Glutamatergic neuron (in vitro differentiated cells): ENCODE data around the gene TMEM243. TPM values are rescaled to one million over a fixed set of nuclear protein-coding genes. Genes with fewer than 3 reads are reported as not detected.
A peak's percentile ranks its signal among the peaks of the same experiment; 100 is the strongest.

Source experiments
- DNase-seq: peaks from one replicate; pipeline ENCODE4 v3.0.0; 2022
- H3K27ac Mint-ChIP-seq: one replicate; pipeline ENCODE4 v1.8.0; 2020; ENCODE audit warnings: mild to moderate bottlenecking, mixed read lengths, inconsistent platforms; ENCODE audit not compliant: unreplicated experiment
- H3K27me3 Mint-ChIP-seq: one replicate; pipeline ENCODE4 v1.8.0; 2020; ENCODE audit warnings: mild to moderate bottlenecking, moderate library complexity, mixed read lengths, inconsistent platforms; ENCODE audit not compliant: unreplicated experiment
- H3K36me3 Mint-ChIP-seq: one replicate; pipeline ENCODE4 v1.8.0; 2020; ENCODE audit warnings: mild to moderate bottlenecking, mixed read lengths, inconsistent platforms; ENCODE audit not compliant: unreplicated experiment
- H3K4me1 Mint-ChIP-seq: one replicate; pipeline ENCODE4 v1.8.0; 2020; ENCODE audit warnings: mild to moderate bottlenecking, low read depth, mixed read lengths, inconsistent platforms; ENCODE audit not compliant: unreplicated experiment
- H3K4me3 Mint-ChIP-seq: one replicate; pipeline ENCODE4 v1.8.0; 2020; ENCODE audit warnings: mild to moderate bottlenecking, mixed read lengths, inconsistent platforms; ENCODE audit not compliant: unreplicated experiment
- H3K9me3 Mint-ChIP-seq: one replicate; pipeline ENCODE4 v1.8.0; 2020; ENCODE audit warnings: mild to moderate bottlenecking, moderate library complexity, mixed read lengths, inconsistent platforms; ENCODE audit not compliant: unreplicated experiment
- total RNA-seq: library from RNA; stranded (reverse); fragmentation: NEBNext Ultra II Directional; extraction: Animal tissue kit (Norgen Biotek cat#: 25700); gene quantifications from one replicate; pipeline ENCODE4 v1.2.1, GENCODE V29; 2021; ENCODE audit not compliant: unreplicated experiment
- TF ChIP-seq, protein P1 (sequence below): fragments of 200-600 bp; sonication (generic); IDR thresholded peaks from one replicate; pipeline ENCODE4 v1.5.0; 2021; ENCODE audit not compliant: partially characterized antibody, unreplicated experiment

Gene TMEM243
- total RNA-seq, 1 donor from 2014 or later = 4.3 TPM

- H3K27ac Mint-ChIP-seq = no peak overlapping the region
- H3K4me3 Mint-ChIP-seq = no peak overlapping the region
- TF ChIP-seq, protein P1, sequence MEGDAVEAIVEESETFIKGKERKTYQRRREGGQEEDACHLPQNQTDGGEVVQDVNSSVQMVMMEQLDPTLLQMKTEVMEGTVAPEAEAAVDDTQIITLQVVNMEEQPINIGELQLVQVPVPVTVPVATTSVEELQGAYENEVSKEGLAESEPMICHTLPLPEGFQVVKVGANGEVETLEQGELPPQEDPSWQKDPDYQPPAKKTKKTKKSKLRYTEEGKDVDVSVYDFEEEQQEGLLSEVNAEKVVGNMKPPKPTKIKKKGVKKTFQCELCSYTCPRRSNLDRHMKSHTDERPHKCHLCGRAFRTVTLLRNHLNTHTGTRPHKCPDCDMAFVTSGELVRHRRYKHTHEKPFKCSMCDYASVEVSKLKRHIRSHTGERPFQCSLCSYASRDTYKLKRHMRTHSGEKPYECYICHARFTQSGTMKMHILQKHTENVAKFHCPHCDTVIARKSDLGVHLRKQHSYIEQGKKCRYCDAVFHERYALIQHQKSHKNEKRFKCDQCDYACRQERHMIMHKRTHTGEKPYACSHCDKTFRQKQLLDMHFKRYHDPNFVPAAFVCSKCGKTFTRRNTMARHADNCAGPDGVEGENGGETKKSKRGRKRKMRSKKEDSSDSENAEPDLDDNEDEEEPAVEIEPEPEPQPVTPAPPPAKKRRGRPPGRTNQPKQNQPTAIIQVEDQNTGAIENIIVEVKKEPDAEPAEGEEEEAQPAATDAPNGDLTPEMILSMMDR = no peak
- peaks cover 7% of the 10 kb centered on the region for H3K27me3 Mint-ChIP-seq
- peaks cover 4% of the 10 kb centered on the region for H3K9me3 Mint-ChIP-seq
- H3K36me3 Mint-ChIP-seq = no peaks in the 10 kb centered on the region
- H3K4me1 Mint-ChIP-seq = no peaks in the 10 kb centered on the region
- DNase-seq = no peak
Observed at GRCh38 chr7:87223666-87224065, 4.1 kb upstream of the TMEM243 start.

DNA sequence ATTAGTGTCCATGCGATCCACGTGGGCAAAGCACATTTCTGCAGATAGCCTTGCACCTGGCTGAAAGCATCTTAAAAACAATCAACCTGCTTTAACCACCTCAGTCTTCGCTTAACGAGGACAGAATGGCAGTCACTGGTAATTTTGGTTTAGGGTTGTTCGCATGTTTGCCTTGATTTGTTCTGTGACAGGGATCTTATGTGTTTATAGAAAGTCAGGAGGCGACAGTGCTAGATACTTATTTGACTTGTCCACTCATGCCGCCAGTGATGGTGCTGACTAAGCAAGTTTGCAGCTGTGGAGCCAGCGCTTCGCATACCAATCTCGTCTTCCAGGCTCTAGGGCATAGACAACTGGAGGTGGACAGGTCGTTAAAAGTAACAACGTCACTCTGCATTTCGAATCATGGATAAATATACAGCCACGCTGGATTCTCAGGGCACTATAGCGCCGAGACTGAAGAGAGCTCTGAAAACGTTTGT lies 1.2 kb upstream of the TMEM243 start:
- H3K36me3 Mint-ChIP-seq = no peaks in the 10 kb centered on the region
- H3K27me3 Mint-ChIP-seq = peaks cover 7% of the 10 kb centered on the region
- no peak overlapping the region for H3K27ac Mint-ChIP-seq
- TF ChIP-seq, protein P1 = no peak
- H3K4me3 Mint-ChIP-seq = peak overlapping the region; percentile 85
- no peaks in the 10 kb centered on the region for H3K9me3 Mint-ChIP-seq
- no peak for DNase-seq
- no peaks in the 10 kb centered on the region for H3K4me1 Mint-ChIP-seq

DNA sequence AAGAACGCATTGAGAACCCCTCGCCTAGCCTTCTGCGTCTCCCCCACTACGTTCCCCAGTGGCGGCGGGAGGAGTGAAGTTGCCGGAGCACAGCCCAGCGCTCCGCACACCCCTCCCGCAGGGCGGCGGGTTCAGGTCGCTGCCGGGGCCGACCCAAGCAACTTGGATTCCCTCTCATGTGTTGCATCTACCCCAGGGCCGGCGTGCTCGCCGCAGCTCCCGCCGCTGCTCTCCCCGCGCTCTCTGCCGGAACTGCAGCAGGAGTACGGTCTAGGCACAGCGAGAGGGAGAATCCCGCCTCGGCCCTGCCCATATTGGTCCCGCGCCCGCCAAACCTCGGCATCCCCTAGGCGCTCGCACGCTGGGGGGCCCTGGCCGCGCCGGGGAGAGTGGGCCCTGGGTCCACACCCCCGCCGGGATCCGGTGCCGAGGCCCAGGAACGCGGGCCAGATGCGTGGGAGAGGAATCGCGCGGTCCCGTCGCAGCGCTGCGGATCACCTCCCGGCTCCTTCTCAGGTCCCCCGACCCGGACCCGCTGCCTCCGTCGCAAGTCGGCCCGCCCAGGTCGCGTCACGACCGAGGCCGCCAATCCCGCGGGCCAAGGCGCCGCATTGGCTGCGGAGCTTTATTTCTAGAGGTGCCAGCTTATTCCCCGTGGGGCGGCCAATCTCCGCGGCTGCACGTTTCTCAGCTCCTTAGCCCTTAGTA lies 648 bp upstream of the TMEM243 start:
- peak; percentile 86 for DNase-seq
- H3K4me1 Mint-ChIP-seq = no peaks in the 10 kb centered on the region
- H3K36me3 Mint-ChIP-seq = no peaks in the 10 kb centered on the region
- peak overlapping the region; percentile 91 for H3K4me3 Mint-ChIP-seq
- H3K27ac Mint-ChIP-seq = no peak overlapping the region
- no peaks in the 10 kb centered on the region for H3K9me3 Mint-ChIP-seq
- TF ChIP-seq, protein P1 = no peak
- peaks cover 7% of the 10 kb centered on the region for H3K27me3 Mint-ChIP-seq

GRCh38 chr7:87218796-87219544 lies 562 bp downstream of the TMEM243 start:
- Mint-ChIP-seq H3K9me3 (no peaks in the 10 kb centered on the region), H3K4me1 (no peaks in the 10 kb centered on the region), H3K27ac (no peak overlapping the region), H3K27me3 (peaks cover 7% of the 10 kb centered on the region), H3K4me3 (peak overlapping the region; percentile 91), H3K36me3 (no peaks in the 10 kb centered on the region)
- TF ChIP-seq, protein P1 = no peak
- peak; percentile 23 for DNase-seq
